OCI-LY7 (cell line): Measurements from ENCODE around the gene SASH1. TPM values are rescaled to one million over a fixed set of nuclear protein-coding genes. Genes with fewer than 3 reads are reported as not detected.

Experiments
- BruUV-seq: library from RNA; stranded (reverse); fragments of 400-500 nt; replicated peaks from 2 replicates; lab custom pipeline; 2021; lab: Mats Ljungman, UMichigan
- CTCF ChIA-PET: fragments of 300-600 bp; sonication (Branson Sonifier 250); formaldehyde crosslinking; loops from one replicate; lab custom pipeline; 2022; ENCODE audit warnings: antibody characterized with exemption; ENCODE audit not compliant: unreplicated experiment; lab: Charles Lee
- POLR2A ChIA-PET: fragments of 300-600 bp; sonication (Branson Sonifier 250); formaldehyde crosslinking; loops from one replicate; lab custom pipeline; 2022; ENCODE audit warnings: antibody characterized with exemption; lab: Charles Lee
- DNase-seq: peaks from one replicate; pipeline ENCODE4 v3.0.0-alpha.2; 2015; ENCODE audit warnings: low spot score
- H2AFZ ChIP-seq: fragments of 200-600 bp; sonication (generic), shearing (Covaris generic); 2 replicates; pipeline ENCODE4 v1.6.1; 2014; ENCODE audit warnings: mild to moderate bottlenecking, antibody characterized with exemption, low read length, moderate library complexity
- H3K27ac ChIP-seq: fragments of 200-600 bp; sonication (generic); 2 replicates; pipeline ENCODE4 v1.5.1; 2014; ENCODE audit warnings: mixed run types, low read depth, mild to moderate bottlenecking, moderate library complexity, low read length, inconsistent platforms; ENCODE audit not compliant: poor library complexity, severe bottlenecking
- H3K36me3 ChIP-seq: fragments of 200-600 bp; sonication (generic); 2 replicates; pipeline ENCODE4 v1.6.1; 2014; ENCODE audit warnings: mild to moderate bottlenecking, antibody characterized with exemption, low read length, moderate library complexity, mixed read lengths; ENCODE audit not compliant: insufficient read depth
- H3K4me1 ChIP-seq: fragments of 200-600 bp; sonication (generic); 2 replicates; pipeline ENCODE4 v1.5.1; 2014; ENCODE audit warnings: mild to moderate bottlenecking, low read length; ENCODE audit not compliant: insufficient read depth, poor library complexity, severe bottlenecking
- H3K4me2 ChIP-seq: fragments of 200-600 bp; sonication (generic); 2 replicates; pipeline ENCODE4 v1.6.1; 2014; ENCODE audit warnings: mild to moderate bottlenecking, low read length
- H3K4me3 ChIP-seq: fragments of 200-600 bp; sonication (generic); 2 replicates; pipeline ENCODE4 v1.5.1; 2014; ENCODE audit warnings: mild to moderate bottlenecking, low read depth, low read length; ENCODE audit not compliant: poor library complexity, severe bottlenecking
- H3K79me2 ChIP-seq: fragments of 200-600 bp; sonication (generic); 2 replicates; pipeline ENCODE4 v1.6.1; 2016; ENCODE audit warnings: low read depth, mild to moderate bottlenecking, low read length, moderate library complexity, mixed read lengths; ENCODE audit not compliant: insufficient read depth
- H3K9me2 ChIP-seq: fragments of 200-600 bp; sonication (generic); 2 replicates; pipeline ENCODE4 v1.6.1; 2016; ENCODE audit warnings: mild to moderate bottlenecking, low read length, mixed read lengths; ENCODE audit not compliant: insufficient read depth
- H3K9me3 ChIP-seq: fragments of 200-600 bp; sonication (generic); 2 replicates; pipeline ENCODE4 v1.6.1; 2014; ENCODE audit warnings: mild to moderate bottlenecking, mixed run types, low read length, mixed read lengths
- H4K20me1 ChIP-seq: fragments of 200-600 bp; sonication (generic); 2 replicates; pipeline ENCODE4 v1.6.1; 2014; ENCODE audit warnings: mild to moderate bottlenecking, antibody characterized with exemption, low read length, moderate library complexity, mixed read lengths; ENCODE audit not compliant: insufficient read depth
- CTCF ChIP-seq: fragments of 200-600 bp; sonication (generic); conservative IDR thresholded peaks from 2 replicates; pipeline ENCODE4 v1.5.1; 2014; ENCODE audit warnings: mild to moderate bottlenecking, antibody characterized with exemption, low read length, moderate library complexity, mixed read lengths
- EZH2phosphoT487 ChIP-seq: fragments of 200-600 bp; sonication (generic); IDR thresholded peaks from 2 replicates; pipeline ENCODE4 v1.6.1; 2018; ENCODE audit warnings: low read depth, borderline replicate concordance, mild to moderate bottlenecking, mixed run types, antibody characterized with exemption, low read length, moderate library complexity, mixed read lengths
- intact Hi-C: fragments of 100-400 bp; cut with micrococcal nuclease; formaldehyde crosslinking; loops from one replicate; pipeline ENCODE4 v1.10.0; 2022; ENCODE audit not compliant: unreplicated experiment
- total RNA-seq, 2 experiments: library from RNA; depleted of rRNA in 1 of 2; stranded (reverse); fragments of >200 nt in 1 of 2; shearing (Covaris generic) in 1 of 2; gene quantifications; 2 replicates each; pipeline ENCODE4 v1.2.3, GENCODE V29; 2014 to 2022

Gene SASH1
- total RNA-seq, 2 experiments from 2014 or later: not detected

GRCh38 chr6:148414836-148415235 is 72.2 kb downstream of the SASH1 start:
- intact Hi-C loops: no loop called here
- no TSS peak for BruUV-seq
- H3K79me2 ChIP-seq: no peaks in the 10 kb centered on the region
- H2AFZ ChIP-seq: no peak overlapping the region
- DNase-seq: no peak
- no peaks in the 10 kb centered on the region for H3K36me3 ChIP-seq
- no peaks in the 10 kb centered on the region for H3K9me2 ChIP-seq
- no peaks in the 10 kb centered on the region for H3K9me3 ChIP-seq
- POLR2A ChIA-PET: no interaction called here
- H3K4me3 ChIP-seq: no peak overlapping the region
- H3K4me2 ChIP-seq: no peak overlapping the region
- no peaks in the 10 kb centered on the region for H4K20me1 ChIP-seq
- CTCF ChIA-PET: no interaction called here
- no peaks in the 10 kb centered on the region for H3K4me1 ChIP-seq
- H3K27ac ChIP-seq: no peak overlapping the region
- no peak for TF ChIP-seq CTCF
- no peak for TF ChIP-seq EZH2phosphoT487

GRCh38 chr6:148415511-148416260 is 73.0 kb downstream of the SASH1 start:
- no peak for TF ChIP-seq EZH2phosphoT487
- TF ChIP-seq CTCF: no peak
- Histone ChIP-seq H3K9me3 (no peaks in the 10 kb centered on the region), H2AFZ (no peak overlapping the region), H3K79me2 (no peaks in the 10 kb centered on the region), H3K4me2 (no peak overlapping the region), H3K4me3 (no peak overlapping the region), H3K36me3 (no peaks in the 10 kb centered on the region), H3K4me1 (no peaks in the 10 kb centered on the region), H3K27ac (no peak overlapping the region), H3K9me2 (no peaks in the 10 kb centered on the region), H4K20me1 (no peaks in the 10 kb centered on the region)
- POLR2A ChIA-PET: interaction anchor here (0.7 kb wide), 1 partner anchor 554 kb away, joined by 4 read pairs; no protein-coding TSS in a partner anchor
- BruUV-seq: no TSS peak
- DNase-seq: no peak
- intact Hi-C loops: no loop called here
- CTCF ChIA-PET: no interaction called here

- Histone ChIP-seq H3K36me3 (no peaks in the 10 kb centered on the region), H3K4me3 (no peak overlapping the region), H3K9me3 (no peaks in the 10 kb centered on the region), H3K4me1 (no peaks in the 10 kb centered on the region), H4K20me1 (no peaks in the 10 kb centered on the region), H3K27ac (no peak overlapping the region), H3K9me2 (no peaks in the 10 kb centered on the region), H2AFZ (no peak overlapping the region), H3K79me2 (no peaks in the 10 kb centered on the region), H3K4me2 (no peak overlapping the region)
- ChIA-PET POLR2A (interaction anchor here (0.7 kb wide), 1 partner anchor 555 kb away, joined by 4 read pairs; no protein-coding TSS in a partner anchor), CTCF (no interaction called here)
- no peak for DNase-seq
- no TSS peak for BruUV-seq
- TF ChIP-seq CTCF: no peak
- no peak for TF ChIP-seq EZH2phosphoT487
- intact Hi-C loops: no loop called here
Observed at GRCh38 chr6:148416330-148416965, 73.8 kb downstream of the SASH1 start.
